Kidney (tissue), 14 donors: ENCODE measurements around the gene PLXNB3. TPM values are rescaled to one million over a fixed set of nuclear protein-coding genes. Genes with fewer than 3 reads are reported as not detected.

ENCODE experiments used
- DNase-seq, 5 donors: peaks; one replicate each; pipeline ENCODE4 v3.0.0-alpha.2; 2013 to 2020
- FAIRE-seq: peaks from 2 replicates; lab custom pipeline; 2012; peaks lifted over from hg19 to GRCh38; lab: Jason Lieb, UNC
- H3K27ac ChIP-seq, 2 donors: one replicate each; pipeline ENCODE4 v1.7.0; 2013; ENCODE audit warnings: low read depth in 2 of 2, low read length in 2 of 2, inconsistent platforms in 1 of 2
- H3K27me3 ChIP-seq: one replicate; pipeline ENCODE4 v1.7.1; 2013; ENCODE audit warnings: low read length, inconsistent platforms; ENCODE audit not compliant: control insufficient read depth, insufficient read depth
- H3K36me3 ChIP-seq, 3 donors: one replicate each; pipeline versions ENCODE4 v1.7.0 to v1.7.1; 2013; ENCODE audit warnings: low read length in 3 of 3, control low read depth in 1 of 3, inconsistent platforms in 1 of 3; ENCODE audit not compliant: insufficient read depth in 3 of 3, control insufficient read depth in 2 of 3
- H3K4me1 ChIP-seq, 3 donors: one replicate each; pipeline versions ENCODE4 v1.7.0 to v1.7.1; 2013; ENCODE audit warnings: low read length in 3 of 3, inconsistent platforms in 1 of 3, low read depth in 1 of 3; ENCODE audit not compliant: control insufficient read depth in 2 of 3, insufficient read depth in 2 of 3
- H3K4me3 ChIP-seq, 3 donors: one replicate each; pipeline versions ENCODE4 v1.7.0 to v1.8.1; 2013; ENCODE audit warnings: low read length in 3 of 3, control low read depth in 1 of 3, inconsistent platforms in 1 of 3
- H3K9ac ChIP-seq, 3 donors: one replicate each; pipeline versions ENCODE4 v1.7.0 to v1.7.1; 2013; ENCODE audit warnings: low read length in 3 of 3, control low read depth in 1 of 3, inconsistent platforms in 1 of 3
- H3K9me3 ChIP-seq, 3 donors: one replicate each; pipeline versions ENCODE4 v1.7.0 to v1.7.1; 2013; ENCODE audit warnings: low read length in 3 of 3, control low read depth in 1 of 3, inconsistent platforms in 1 of 3; ENCODE audit not compliant: control insufficient read depth in 2 of 3, insufficient read depth in 1 of 3
- CTCF ChIP-seq: IDR thresholded peaks from 3 replicates; pipeline ENCODE4 v1.5.1; 2012; ENCODE audit warnings: mild to moderate bottlenecking, moderate library complexity, borderline replicate concordance; ENCODE audit not compliant: insufficient read depth; ENCODE audit errors: extremely low read depth
- intact Hi-C: fragments of 100-400 bp; cut with DNase I; formaldehyde crosslinking; loops from one replicate; pipeline ENCODE4 v1.11.1; 2022
- polyA plus RNA-seq: library from polyadenylated mRNA; stranded (reverse); fragments of 350-450 nt; fragmentation: Illumina TruSeq; extraction: RNeasy Lipid Tissue Mini Kit (QIAGEN cat#74804); gene quantifications from one replicate; pipeline ENCODE4 v1.2.3, GENCODE V29; 2014; ENCODE audit warnings: low read depth, low replicate concordance; ENCODE audit not compliant: insufficient read depth
- total RNA-seq: library from RNA; stranded (reverse); fragmentation: NEBNext Ultra II Directional; extraction: Animal tissue kit (Norgen Biotek cat#: 25700); gene quantifications from one replicate; pipeline ENCODE4 v1.2.1, GENCODE V29; 2021
- donor health status: control.
- donor health status: control.
- donor health status: control.
- donor health status: control.
- donor health status: control.
- donor health status: DM: yes; HTN: yes; CAD: no.
- donor health status: Normal renal cell carcinoma (clear cell type).

The PLXNB3 gene
- total and polyA plus RNA-seq, 2 donors from 2014 or later = 2.2 to 5.6 TPM

GRCh38 chrX:153731845-153732215 is 32.2 kb upstream of the PLXNB3 start:
- FAIRE-seq = no peak
- Histone ChIP-seq H3K9me3 (no peaks in the 10 kb centered on the region), H3K4me1 (peaks cover 0 to 12% (median 8%) of the 10 kb centered on the region in 3 donors), H3K36me3 (no peaks in the 10 kb centered on the region), H3K9ac (no peak overlapping the region), H3K27me3 (no peaks in the 10 kb centered on the region), H3K4me3 (no peak overlapping the region), H3K27ac (no peak overlapping the region)
- intact Hi-C loops = no loop called here
- no peak for TF ChIP-seq CTCF
- no peak for DNase-seq

- DNase-seq (peak in 1 of 5 donors; percentile 37), FAIRE-seq (no peak)
- no peak for TF ChIP-seq CTCF
- Histone ChIP-seq H3K36me3 (peaks cover 0 to 2% (median 0%) of the 10 kb centered on the region in 3 donors), H3K4me1 (peaks cover 0 to 6% (median 4%) of the 10 kb centered on the region in 3 donors), H3K27me3 (no peaks in the 10 kb centered on the region), H3K9me3 (no peaks in the 10 kb centered on the region), H3K4me3 (no peak overlapping the region), H3K27ac (no peak overlapping the region), H3K9ac (no peak overlapping the region)
- intact Hi-C loops = no loop called here
Measured at GRCh38 chrX:153732401-153732800, 31.6 kb upstream of the PLXNB3 start.

- Histone ChIP-seq H3K9ac (no peak overlapping the region), H3K4me3 (no peak overlapping the region), H3K9me3 (no peaks in the 10 kb centered on the region), H3K27me3 (no peaks in the 10 kb centered on the region), H3K36me3 (peaks cover 0 to 2% (median 0%) of the 10 kb centered on the region in 3 donors), H3K4me1 (no peaks in the 10 kb centered on the region), H3K27ac (no peak overlapping the region)
- intact Hi-C loops = no loop called here
- no peak for FAIRE-seq
- DNase-seq = no peak
- no peak for TF ChIP-seq CTCF
Measured at GRCh38 chrX:153733651-153734240, 30.3 kb upstream of the PLXNB3 start.

- TF ChIP-seq CTCF = no peak
- Histone ChIP-seq H3K9me3 (no peaks in the 10 kb centered on the region), H3K27ac (no peak overlapping the region), H3K27me3 (no peaks in the 10 kb centered on the region), H3K4me1 (no peaks in the 10 kb centered on the region), H3K9ac (no peak overlapping the region), H3K4me3 (no peak overlapping the region), H3K36me3 (peaks cover 0 to 2% (median 0%) of the 10 kb centered on the region in 3 donors)
- FAIRE-seq (no peak), DNase-seq (no peak)
- intact Hi-C loops = no loop called here
Measured at GRCh38 chrX:153734871-153735270, 29.2 kb upstream of the PLXNB3 start.
